T-helper 9 cell (primary cell): ENCODE results near the gene RBBP5.

Experiments used
- DNase-seq: peaks from one replicate; pipeline ENCODE4 v3.0.0-alpha.2; 2020

RBBP5 gene

GRCh38 chr1:205054013-205054412, 67.8 kb downstream of the RBBP5 start:
- DNase-seq = no peak

GRCh38 chr1:205053296-205053695, 68.5 kb downstream of the RBBP5 start:
- no peak for DNase-seq

- DNase-seq = no peak
Observed at GRCh38 chr1:205052690-205053089, 69.1 kb downstream of the RBBP5 start.

- DNase-seq = no peak
Observed at GRCh38 chr1:205049479-205049878, 72.3 kb downstream of the RBBP5 start.

GRCh38 chr1:205048382-205048781, 73.4 kb downstream of the RBBP5 start:
- DNase-seq = no peak

GRCh38 chr1:205047764-205048231, 74.0 kb downstream of the RBBP5 start:
- DNase-seq = no peak

GRCh38 chr1:205046870-205047269, 74.9 kb downstream of the RBBP5 start:
- no peak for DNase-seq

GRCh38 chr1:205045146-205045545, 76.6 kb downstream of the RBBP5 start:
- no peak for DNase-seq

- no peak for DNase-seq
Observed at GRCh38 chr1:205044741-205045140, 77.0 kb downstream of the RBBP5 start.

GRCh38 chr1:205043866-205044265, 77.9 kb downstream of the RBBP5 start:
- DNase-seq = no peak

- no peak for DNase-seq
Observed at GRCh38 chr1:205042911-205043806, 78.6 kb downstream of the RBBP5 start, which contains the start of gene CNTN2. Gene CNTN2 (plus strand): TSS chr1:205043212. CDS start chr1:205053186, 9,974 bp downstream.

GRCh38 chr1:205041998-205042910, 79.5 kb downstream of the RBBP5 start:
- no peak for DNase-seq

- no peak for DNase-seq
Observed at GRCh38 chr1:205041001-205041715, 80.6 kb downstream of the RBBP5 start.

GRCh38 chr1:205038132-205038786, 83.5 kb downstream of the RBBP5 start:
- DNase-seq = no peak

GRCh38 chr1:205037539-205037938, 84.2 kb downstream of the RBBP5 start:
- no peak for DNase-seq
